ENCODE results near the gene SEL1L3.

Gene SEL1L3

DNA sequence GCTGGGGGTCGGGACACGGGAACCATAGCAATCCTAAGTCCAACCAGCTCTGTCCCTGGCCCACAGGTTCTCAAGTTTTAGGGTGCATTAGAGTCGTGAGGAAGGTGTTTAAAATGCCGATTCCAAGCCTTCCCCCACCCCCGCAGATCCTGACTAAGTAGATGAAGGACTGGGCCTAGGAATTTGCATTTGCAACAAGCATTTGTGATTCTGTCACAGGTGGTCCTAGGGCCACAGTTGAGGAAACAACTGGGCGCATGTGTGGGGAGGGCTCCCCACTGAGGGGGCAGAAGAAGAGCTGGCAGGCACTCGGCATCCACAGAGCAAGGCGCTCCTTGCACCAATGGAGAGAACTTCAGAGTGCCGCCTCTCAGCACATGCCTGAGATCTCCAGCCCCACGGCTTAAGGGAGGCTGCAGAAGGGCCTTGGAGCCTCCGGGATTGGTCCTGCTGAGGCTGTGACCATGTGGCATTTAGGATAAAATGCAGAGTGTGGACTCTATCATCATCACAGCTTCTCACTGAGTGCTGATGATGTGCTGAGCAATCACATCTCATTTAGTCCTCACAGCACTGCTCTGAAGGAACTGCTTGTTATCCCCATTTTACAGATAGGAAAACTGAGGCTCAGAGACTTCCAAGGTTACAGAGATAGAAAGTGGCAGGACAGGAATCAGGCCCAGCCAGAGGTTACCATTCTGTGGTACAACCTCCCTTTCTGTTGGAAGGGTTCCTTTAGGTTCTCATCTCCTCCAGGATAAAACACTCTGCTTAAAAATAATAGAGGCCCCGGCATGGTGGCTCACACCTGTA, 16.7 kb downstream of the SEL1L3 start:
- no peak for DNase-seq

GRCh38 chr4:25844961-25845712, 17.7 kb downstream of the SEL1L3 start:
- no peak for DNase-seq

GRCh38 chr4:25843340-25844097, 19.3 kb downstream of the SEL1L3 start:
- no peak for DNase-seq

DNA sequence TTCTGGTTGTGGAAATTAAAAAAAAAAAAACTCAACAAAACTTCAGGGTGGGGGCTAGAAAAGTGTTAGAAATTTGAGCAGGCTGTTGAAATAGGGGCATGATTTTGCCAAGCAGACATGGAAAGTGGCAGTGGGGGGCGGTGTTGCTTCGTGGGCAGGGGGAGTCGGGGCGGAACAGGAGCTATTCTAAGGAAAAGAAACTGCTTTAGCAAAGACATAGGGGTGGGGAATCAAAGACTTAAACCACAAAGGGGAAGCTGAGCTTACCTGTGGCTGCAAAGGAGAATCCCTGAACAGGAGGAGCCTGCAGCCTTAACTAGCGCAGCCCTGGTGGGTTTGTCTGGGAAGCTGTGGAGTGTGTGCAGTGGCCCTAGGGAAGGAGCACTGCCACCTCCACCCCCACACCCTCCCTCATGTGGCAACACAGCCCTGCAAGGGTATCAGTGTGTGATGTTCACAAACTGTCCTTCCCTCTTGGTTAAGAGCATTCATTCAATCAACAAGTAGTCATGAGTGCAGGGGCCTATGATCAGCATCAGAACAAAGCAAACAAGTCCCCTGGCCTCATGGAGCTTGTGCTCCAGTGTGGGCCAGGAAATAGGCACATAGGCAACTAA, 20.5 kb downstream of the SEL1L3 start:
- no peak for DNase-seq

- DNase-seq = no peak
Measured at GRCh38 chr4:25839687-25840086, 23.1 kb downstream of the SEL1L3 start.

DNA sequence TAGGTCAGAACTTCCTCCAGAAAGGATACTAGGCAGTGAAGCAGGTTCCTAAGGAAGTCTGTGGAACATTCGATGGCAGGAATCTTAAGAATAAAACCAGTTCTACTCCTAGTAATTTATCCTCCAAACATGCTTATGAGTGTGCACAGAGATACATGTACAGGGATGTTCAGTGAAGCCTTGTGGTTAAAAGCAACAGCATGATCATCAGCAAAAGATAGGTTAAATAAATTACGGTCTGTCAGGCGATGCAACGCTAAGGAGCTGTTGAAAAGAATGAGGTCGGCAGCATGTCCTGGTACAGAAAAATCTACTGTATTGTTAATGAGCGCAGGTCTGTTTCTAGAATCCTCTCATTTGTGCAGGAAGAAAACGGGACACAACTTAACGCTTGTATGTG, 23.6 kb downstream of the SEL1L3 start:
- DNase-seq = no peak

DNA sequence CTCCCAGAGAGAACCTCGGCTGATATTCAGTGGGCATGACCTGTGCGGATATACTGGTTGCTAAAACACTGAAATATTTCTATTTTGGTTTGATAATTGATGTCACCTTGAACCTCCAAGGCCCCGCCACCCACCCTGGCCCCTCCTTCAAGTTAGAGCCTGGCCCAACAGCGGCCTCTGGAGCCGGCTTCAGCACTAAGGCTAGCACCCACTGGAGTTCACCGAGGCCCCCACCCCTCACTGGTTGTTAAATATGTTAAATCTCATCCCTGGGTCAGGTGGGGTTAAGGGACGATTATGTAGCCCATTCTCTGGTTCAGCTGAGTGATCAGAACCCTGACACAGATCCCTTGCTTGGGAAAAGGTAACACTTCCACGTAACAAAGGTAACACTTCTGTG, 24.3 kb downstream of the SEL1L3 start:
- no peak for DNase-seq

GRCh38 chr4:25837107-25837506, 25.7 kb downstream of the SEL1L3 start:
- DNase-seq = no peak

- DNase-seq = no peak
Measured at GRCh38 chr4:25835384-25835783, 27.4 kb downstream of the SEL1L3 start.

DNA sequence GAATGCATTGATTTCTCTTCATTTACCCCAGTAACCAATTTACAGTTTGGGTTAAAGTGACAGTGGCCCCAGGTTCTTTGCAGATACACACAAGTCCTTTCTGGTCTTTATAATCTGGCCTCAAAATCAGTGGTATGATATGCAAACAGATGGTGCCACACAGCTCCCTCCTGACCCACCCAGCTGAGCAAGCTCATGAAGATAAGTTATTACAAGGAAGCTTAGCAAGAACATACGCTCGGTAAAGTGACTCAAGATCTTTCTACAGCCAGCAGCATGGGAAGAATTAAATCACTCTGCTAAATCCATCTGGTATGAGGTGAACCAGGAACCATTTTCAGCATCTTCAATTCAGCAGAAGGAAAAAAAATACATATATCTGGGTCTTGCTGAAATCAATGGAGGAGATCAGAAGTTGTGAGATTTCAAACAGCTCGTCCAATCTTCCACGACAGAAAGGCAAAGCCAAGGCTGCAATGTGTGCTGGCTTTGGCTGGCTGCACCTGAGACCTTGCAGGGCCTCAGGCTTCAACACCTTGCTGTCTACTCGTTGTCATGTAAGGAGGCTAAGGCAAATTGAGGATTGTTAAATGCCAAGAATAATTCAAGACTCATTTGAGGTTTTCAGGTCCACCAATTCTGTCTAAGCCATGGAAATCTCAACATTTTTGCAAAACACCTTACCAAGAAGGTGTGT, 28.2 kb downstream of the SEL1L3 start:
- no peak for DNase-seq

GRCh38 chr4:25830548-25830947, 32.2 kb downstream of the SEL1L3 start:
- DNase-seq = no peak

GRCh38 chr4:25827897-25828296, 34.9 kb downstream of the SEL1L3 start:
- DNase-seq = no peak

GRCh38 chr4:25827373-25827772, 35.4 kb downstream of the SEL1L3 start:
- no peak for DNase-seq

DNA sequence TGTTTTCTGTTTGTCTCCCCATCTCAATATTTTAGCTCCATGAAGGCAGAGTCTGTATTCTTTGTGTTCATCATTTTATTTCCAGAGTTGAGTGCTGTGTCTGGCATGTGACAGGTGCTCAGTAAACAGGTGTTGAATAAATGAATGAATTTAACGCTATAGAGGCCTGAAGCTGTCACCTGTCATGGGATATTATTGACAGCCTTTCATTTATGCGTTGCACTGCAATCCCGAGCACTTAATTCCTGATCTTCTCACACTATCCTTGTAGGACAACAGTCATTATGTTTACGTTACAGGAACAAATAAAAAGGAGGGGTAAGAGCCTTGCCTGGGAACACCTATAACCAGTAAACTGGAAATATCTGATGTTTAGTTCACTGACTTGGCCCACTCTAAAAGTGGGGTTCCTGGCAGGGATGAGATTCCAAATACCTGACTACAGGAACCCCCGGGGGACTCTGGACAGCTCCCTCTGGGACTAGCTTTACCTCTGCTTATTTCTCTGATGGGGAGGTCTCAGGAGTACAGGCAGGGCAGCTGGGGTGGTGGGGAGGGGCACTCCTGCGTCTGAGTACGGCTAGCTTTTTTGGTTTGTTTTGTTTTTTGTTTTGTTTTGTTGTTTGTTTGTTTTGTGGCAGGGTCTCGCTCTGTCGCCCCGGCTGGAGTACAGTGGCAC, 36.6 kb downstream of the SEL1L3 start:
- DNase-seq = no peak

- peak; percentile 6 to 52 for DNase-seq
Measured at GRCh38 chr4:25823632-25824031, 39.2 kb downstream of the SEL1L3 start.

DNA sequence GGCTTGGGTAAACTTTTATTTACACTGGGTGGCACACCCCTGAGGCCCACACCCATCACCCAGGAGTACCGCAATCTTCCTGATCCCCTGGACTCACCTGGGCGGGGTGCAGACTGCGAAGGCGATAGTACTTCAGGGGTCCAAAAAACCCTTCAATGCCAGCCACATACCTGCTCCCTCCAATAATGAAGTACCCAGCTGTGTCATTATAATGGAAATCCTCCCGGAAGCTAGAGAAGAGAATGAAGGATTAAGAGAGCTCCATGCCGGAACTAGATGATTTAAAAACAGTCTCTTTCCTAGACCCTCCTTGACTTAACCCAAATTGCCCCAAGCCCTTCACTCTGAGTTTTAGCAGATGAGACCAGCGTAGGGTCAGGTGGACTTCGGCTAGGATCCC, 40.9 kb downstream of the SEL1L3 start:
- no peak for DNase-seq

DNA sequence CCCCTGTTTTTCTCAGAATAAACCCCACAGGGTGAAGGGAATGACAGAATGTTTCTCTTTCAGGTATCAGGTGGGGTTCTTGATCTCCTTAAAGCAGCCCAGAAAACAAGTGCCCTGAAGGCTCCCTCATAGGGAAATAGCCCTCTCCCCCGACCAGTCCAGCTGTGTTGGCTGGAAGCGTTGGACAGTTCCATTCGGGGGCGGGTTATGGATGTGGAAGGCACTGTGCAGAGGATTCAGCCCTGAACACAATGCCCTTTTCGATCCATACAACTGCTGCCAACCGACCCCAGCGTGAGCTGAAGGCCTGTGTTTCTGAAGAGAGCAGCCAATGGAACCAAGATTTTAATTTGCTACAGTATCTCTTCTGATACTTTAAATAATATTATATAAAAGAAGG, 41.5 kb downstream of the SEL1L3 start:
- no peak for DNase-seq

DNA sequence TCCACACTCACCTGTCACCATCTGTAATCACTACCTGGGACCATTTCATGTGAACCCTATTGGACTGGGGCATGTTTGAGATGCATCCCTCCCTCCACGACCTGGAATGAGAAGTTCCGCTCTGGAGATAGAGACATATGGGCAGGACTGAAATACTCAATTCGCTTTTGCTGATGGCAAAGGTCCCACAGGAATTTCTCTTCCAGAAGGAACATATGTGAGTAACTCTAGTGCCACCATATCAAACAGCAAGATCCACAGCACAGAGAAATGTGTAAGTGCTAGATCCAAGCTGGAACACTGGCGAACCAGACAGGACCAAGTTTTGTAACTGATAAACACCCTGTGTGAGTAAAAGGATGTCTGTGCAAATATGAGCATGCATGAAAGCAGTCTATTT, 43.9 kb downstream of the SEL1L3 start:
- DNase-seq = no peak

DNA sequence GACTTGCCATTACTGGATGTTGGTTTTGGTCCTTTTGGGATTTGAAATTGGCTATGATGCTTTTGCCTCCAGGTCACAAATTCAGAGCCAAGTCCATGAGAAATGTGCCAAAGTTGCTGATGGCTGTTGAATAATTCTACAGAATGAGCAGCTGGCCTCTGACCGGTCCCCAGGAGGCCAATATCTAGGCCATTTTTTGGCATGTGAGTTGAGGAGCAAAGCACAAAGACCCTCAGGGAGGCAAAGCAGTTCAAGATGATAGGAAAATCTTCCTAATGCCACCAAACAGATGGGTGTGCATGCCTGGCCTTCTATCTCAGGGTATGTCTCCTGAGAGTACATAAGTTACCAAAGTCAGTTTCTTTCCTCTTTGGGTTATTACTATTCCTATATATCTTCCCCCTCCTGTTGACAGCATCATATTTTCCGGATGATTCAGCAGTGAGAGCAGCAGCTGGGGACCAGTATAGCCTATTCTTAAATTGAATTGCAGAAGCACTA, 44.4 kb downstream of the SEL1L3 start:
- no peak for DNase-seq

- DNase-seq = no peak
Measured at GRCh38 chr4:25817059-25817681, 45.6 kb downstream of the SEL1L3 start.

GRCh38 chr4:25816591-25817058, 46.2 kb downstream of the SEL1L3 start:
- no peak for DNase-seq

Data from SHP77 (cell line).